Mesothelial cell of epicardium (in vitro differentiated cells): ENCODE data around the gene ADAMTS10. TPM values are rescaled to one million over a fixed set of nuclear protein-coding genes. Genes with fewer than 3 reads are reported as not detected.
"Not testable (repeated sequence)": the region's sequence is repeated elsewhere in the genome, so short reads cannot be mapped to it uniquely, and the experiment has no call there.

Experiments
- DNase-seq, 2 experiments: peaks; one replicate each; pipeline ENCODE4 v3.0.0; 2021; ENCODE audit warnings: low spot score in 2 of 2; ENCODE audit not compliant: unreplicated experiment in 2 of 2
- H3K27ac Mint-ChIP-seq: 2 replicates; pipeline ENCODE4 v1.8.0; 2021; ENCODE audit warnings: mixed read lengths
- H3K27me3 Mint-ChIP-seq: 2 replicates; pipeline ENCODE4 v1.8.0; 2021; ENCODE audit warnings: low read depth, mixed read lengths
- H3K36me3 Mint-ChIP-seq: 2 replicates; pipeline ENCODE4 v1.8.0; 2021; ENCODE audit warnings: mixed read lengths
- H3K4me1 Mint-ChIP-seq: 2 replicates; pipeline ENCODE4 v1.8.0; 2021; ENCODE audit warnings: mixed read lengths
- H3K4me3 Mint-ChIP-seq: 2 replicates; pipeline ENCODE4 v1.8.0; 2021; ENCODE audit warnings: mild to moderate bottlenecking, moderate library complexity, mixed read lengths
- H3K9me3 Mint-ChIP-seq: 2 replicates; pipeline ENCODE4 v1.8.0; 2021; ENCODE audit warnings: mixed read lengths
- total RNA-seq: library from RNA; stranded (reverse); gene quantifications from 3 replicates; pipeline ENCODE4 v1.2.1, GENCODE V29; 2021
- TF ChIP-seq, protein P1 (sequence below): fragments of 200-600 bp; sonication (generic); IDR thresholded peaks from one replicate; pipeline ENCODE4 v1.5.0; 2021; ENCODE audit warnings: antibody characterized with exemption; ENCODE audit not compliant: unreplicated experiment

Gene ADAMTS10
- total RNA-seq, 1 donor from 2014 or later, result 182 TPM

DNA sequence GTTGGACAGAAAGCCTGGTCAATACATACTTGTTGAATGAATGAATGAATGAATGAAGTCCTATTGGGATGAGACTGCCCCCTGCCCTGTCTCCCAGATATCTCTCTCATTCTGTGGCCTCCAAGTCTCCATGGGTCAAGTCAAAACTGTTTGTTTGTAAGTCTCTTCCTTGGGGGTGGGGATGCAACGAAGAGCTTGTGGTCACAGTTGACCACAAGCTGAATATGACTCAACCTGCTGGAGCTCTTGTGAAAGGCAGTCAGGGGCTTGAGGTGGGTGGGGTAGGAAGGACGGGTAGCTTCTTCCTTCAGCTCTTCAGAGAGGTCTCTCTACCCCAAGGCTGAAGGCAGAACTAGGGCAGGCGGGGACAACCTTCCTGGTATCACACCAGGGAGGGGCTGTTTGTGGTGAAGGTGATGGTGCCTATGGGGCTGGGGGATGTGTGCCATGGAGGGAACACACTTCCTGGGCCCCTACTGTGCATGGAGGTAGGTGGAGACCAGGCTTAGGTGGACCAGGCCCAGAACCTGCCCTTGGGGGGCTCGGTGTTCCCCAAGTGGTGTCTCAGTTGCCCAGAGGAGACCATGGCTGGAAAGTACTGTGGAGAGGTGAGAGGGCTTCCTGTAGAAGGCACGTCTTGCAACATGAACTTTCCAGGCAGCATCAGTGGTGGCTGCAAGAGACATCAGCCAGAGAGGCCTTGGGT, 41.3 kb downstream of the ADAMTS10 start:
- TF ChIP-seq, protein P1, sequence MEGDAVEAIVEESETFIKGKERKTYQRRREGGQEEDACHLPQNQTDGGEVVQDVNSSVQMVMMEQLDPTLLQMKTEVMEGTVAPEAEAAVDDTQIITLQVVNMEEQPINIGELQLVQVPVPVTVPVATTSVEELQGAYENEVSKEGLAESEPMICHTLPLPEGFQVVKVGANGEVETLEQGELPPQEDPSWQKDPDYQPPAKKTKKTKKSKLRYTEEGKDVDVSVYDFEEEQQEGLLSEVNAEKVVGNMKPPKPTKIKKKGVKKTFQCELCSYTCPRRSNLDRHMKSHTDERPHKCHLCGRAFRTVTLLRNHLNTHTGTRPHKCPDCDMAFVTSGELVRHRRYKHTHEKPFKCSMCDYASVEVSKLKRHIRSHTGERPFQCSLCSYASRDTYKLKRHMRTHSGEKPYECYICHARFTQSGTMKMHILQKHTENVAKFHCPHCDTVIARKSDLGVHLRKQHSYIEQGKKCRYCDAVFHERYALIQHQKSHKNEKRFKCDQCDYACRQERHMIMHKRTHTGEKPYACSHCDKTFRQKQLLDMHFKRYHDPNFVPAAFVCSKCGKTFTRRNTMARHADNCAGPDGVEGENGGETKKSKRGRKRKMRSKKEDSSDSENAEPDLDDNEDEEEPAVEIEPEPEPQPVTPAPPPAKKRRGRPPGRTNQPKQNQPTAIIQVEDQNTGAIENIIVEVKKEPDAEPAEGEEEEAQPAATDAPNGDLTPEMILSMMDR, result no peak
- DNase-seq, result no peak
- Mint-ChIP-seq H3K9me3 (no peaks in the 10 kb centered on the region), H3K4me3 (no peak overlapping the region), H3K4me1 (no peaks in the 10 kb centered on the region), H3K27me3 (peaks cover 3% of the 10 kb centered on the region), H3K36me3 (no peaks in the 10 kb centered on the region), H3K27ac (no peak overlapping the region)

GRCh38 chr19:8567522-8568172, 42.9 kb downstream of the ADAMTS10 start:
- Mint-ChIP-seq H3K4me3 (no peak overlapping the region), H3K27ac (no peak overlapping the region), H3K27me3 (no peaks in the 10 kb centered on the region), H3K4me1 (no peaks in the 10 kb centered on the region), H3K36me3 (no peaks in the 10 kb centered on the region), H3K9me3 (no peaks in the 10 kb centered on the region)
- DNase-seq, result no peak
- TF ChIP-seq, protein P1, result no peak

DNA sequence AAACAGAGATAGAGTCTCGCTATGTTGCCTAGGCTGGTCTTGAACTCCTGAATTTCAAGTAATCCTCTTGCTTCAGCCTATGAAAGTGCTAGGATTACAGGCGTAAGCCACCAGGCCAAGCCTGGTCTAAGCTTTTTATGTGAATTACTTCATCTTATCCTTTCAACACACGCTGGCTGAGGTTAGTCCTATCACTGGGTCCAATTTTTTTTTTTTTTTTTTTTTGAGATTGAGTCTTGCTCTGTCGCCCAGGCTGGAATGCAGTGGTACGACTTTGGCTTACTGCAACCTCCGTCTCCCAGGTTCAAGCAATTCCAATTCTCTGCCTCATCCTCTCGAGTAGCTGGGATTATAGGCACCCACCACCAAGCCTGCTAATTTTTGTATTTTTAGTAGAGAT, 43.7 kb downstream of the ADAMTS10 start:
- Mint-ChIP-seq H3K4me3 (no peak overlapping the region), H3K4me1 (no peaks in the 10 kb centered on the region), H3K9me3 (no peaks in the 10 kb centered on the region), H3K27me3 (no peaks in the 10 kb centered on the region), H3K36me3 (no peaks in the 10 kb centered on the region), H3K27ac (no peak overlapping the region)
- TF ChIP-seq, protein P1, result no peak
- no peak for DNase-seq

GRCh38 chr19:8564866-8565265, 45.6 kb downstream of the ADAMTS10 start:
- DNase-seq, H3K4me1 Mint-ChIP-seq, H3K9me3 Mint-ChIP-seq, H3K36me3 Mint-ChIP-seq, H3K27ac Mint-ChIP-seq, H3K4me3 Mint-ChIP-seq, H3K27me3 Mint-ChIP-seq: not testable (repeated sequence)

- Mint-ChIP-seq H3K4me1 (no peaks in the 10 kb centered on the region), H3K27ac (no peak overlapping the region), H3K9me3 (no peaks in the 10 kb centered on the region), H3K27me3 (no peaks in the 10 kb centered on the region), H3K36me3 (no peaks in the 10 kb centered on the region), H3K4me3 (no peak overlapping the region)
- TF ChIP-seq, protein P1, result no peak
- no peak for DNase-seq
Measured at GRCh38 chr19:8561075-8561764, 49.3 kb downstream of the ADAMTS10 start.

DNA sequence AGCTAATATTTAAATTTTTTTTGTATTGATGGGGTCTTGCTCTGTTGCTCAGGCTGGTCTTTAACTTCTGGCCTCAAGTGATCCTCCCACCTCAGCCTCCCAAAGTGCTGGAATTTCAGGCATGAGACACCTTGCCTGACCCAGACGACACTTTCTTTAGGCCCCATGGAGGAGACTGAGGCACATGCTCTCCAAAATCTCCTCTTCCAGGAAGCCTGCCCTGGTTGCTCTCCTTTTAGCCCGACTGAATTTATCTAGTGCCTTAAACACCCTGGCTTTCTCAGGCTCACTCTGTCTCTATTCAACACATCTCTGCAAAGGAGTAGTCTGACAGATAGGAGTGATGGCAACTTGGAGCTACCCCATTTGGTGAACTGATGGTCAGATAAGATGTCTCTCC, 52.2 kb downstream of the ADAMTS10 start:
- H3K9me3 Mint-ChIP-seq, result no peaks in the 10 kb centered on the region
- no peaks in the 10 kb centered on the region for H3K27me3 Mint-ChIP-seq
- no peaks in the 10 kb centered on the region for H3K4me1 Mint-ChIP-seq
- H3K36me3 Mint-ChIP-seq, result no peaks in the 10 kb centered on the region
- TF ChIP-seq, protein P1, result no peak
- no peak overlapping the region for H3K27ac Mint-ChIP-seq
- no peak overlapping the region for H3K4me3 Mint-ChIP-seq
- no peak for DNase-seq
